HepG2 (cell line): ENCODE measurements around the gene UGP2. TPM values are rescaled to one million over a fixed set of nuclear protein-coding genes. Genes with fewer than 3 reads are reported as not detected.
A peak's percentile ranks its signal among the peaks of the same experiment; 100 is the strongest.

Experiments
- ARHGAP35 ChIP-seq: sonication (generic); formaldehyde crosslinking; IDR thresholded peaks from 2 replicates; pipeline ENCODE4 v1.9.0; 2022; ENCODE audit warnings: mild to moderate bottlenecking, inconsistent platforms, moderate library complexity, missing genetic modification reagents, borderline replicate concordance
- BATF2 ChIP-seq: sonication (generic); formaldehyde crosslinking; IDR thresholded peaks from 2 replicates; pipeline ENCODE4 v1.8.0; 2022; ENCODE audit warnings: mild to moderate bottlenecking, missing genetic modification reagents, moderate library complexity
- CC2D1A ChIP-seq: sonication (generic); formaldehyde crosslinking; IDR thresholded peaks from 2 replicates; pipeline ENCODE4 v1.8.1; 2023; ENCODE audit warnings: mild to moderate bottlenecking, missing genetic modification reagents
- CSRNP1 ChIP-seq: sonication (generic); formaldehyde crosslinking; IDR thresholded peaks from 2 replicates; pipeline ENCODE4 v1.8.1; 2023; ENCODE audit warnings: mild to moderate bottlenecking, missing genetic modification reagents
- E2F2 ChIP-seq: sonication (generic); formaldehyde crosslinking; IDR thresholded peaks from 2 replicates; pipeline ENCODE4 v1.4.0; 2020; ENCODE audit warnings: missing genetic modification reagents, borderline replicate concordance
- ELF1 ChIP-seq: sonication (generic); formaldehyde crosslinking; IDR thresholded peaks from 2 replicates; pipeline ENCODE4 v1.4.0; 2020; ENCODE audit warnings: missing genetic modification reagents
- GATAD2A ChIP-seq: IDR thresholded peaks from 2 replicates; pipeline ENCODE4 v1.6.1; 2016
- HDAC2 ChIP-seq: sonication (generic); formaldehyde crosslinking; IDR thresholded peaks from 2 replicates; pipeline ENCODE4 v1.4.0; 2020; ENCODE audit warnings: missing genetic modification reagents
- HOMEZ ChIP-seq: IDR thresholded peaks from 2 replicates; pipeline ENCODE4 v1.6.1; 2016; ENCODE audit warnings: low read depth
- KMT2A ChIP-seq: sonication (generic); formaldehyde crosslinking; IDR thresholded peaks from 2 replicates; pipeline ENCODE4 v1.4.0; 2020; ENCODE audit warnings: missing genetic modification reagents
- NFE2L2 ChIP-seq: fragments of 150-350 bp; IDR thresholded peaks from 2 replicates; pipeline ENCODE4 v1.6.1; 2014; ENCODE audit warnings: low read length
- REPIN1 ChIP-seq: sonication (generic); formaldehyde crosslinking; IDR thresholded peaks from 2 replicates; pipeline ENCODE4 v1.8.0; 2022; ENCODE audit warnings: missing genetic modification reagents, low read depth, mild to moderate bottlenecking, borderline replicate concordance
- SMYD3 ChIP-seq: sonication (generic); formaldehyde crosslinking; IDR thresholded peaks from 2 replicates; pipeline ENCODE4 v1.8.1; 2023; ENCODE audit warnings: mild to moderate bottlenecking, missing genetic modification reagents
- TBL1XR1 ChIP-seq: fragments of 150-350 bp; IDR thresholded peaks from 2 replicates; pipeline ENCODE4 v1.6.1; 2014; ENCODE audit warnings: borderline replicate concordance, low read length; ENCODE audit not compliant: partially characterized antibody
- ZBTB42 ChIP-seq: sonication (generic); formaldehyde crosslinking; IDR thresholded peaks from 2 replicates; pipeline ENCODE4 v1.5.0; 2020; ENCODE audit warnings: mild to moderate bottlenecking, missing genetic modification reagents
- ZNF280B ChIP-seq: sonication (generic); formaldehyde crosslinking; IDR thresholded peaks from 2 replicates; pipeline ENCODE4 v1.5.0; 2020; ENCODE audit warnings: missing genetic modification reagents, mild to moderate bottlenecking, borderline replicate concordance
- ZNF33B ChIP-seq: sonication (generic); formaldehyde crosslinking; IDR thresholded peaks from 2 replicates; pipeline ENCODE4 v1.5.1; 2020; ENCODE audit warnings: mild to moderate bottlenecking, missing genetic modification reagents
- ZNF34 ChIP-seq: sonication (generic); formaldehyde crosslinking; IDR thresholded peaks from 2 replicates; pipeline ENCODE4 v1.4.0; 2020; ENCODE audit warnings: mild to moderate bottlenecking, missing genetic modification reagents, borderline replicate concordance
- ZNF720 ChIP-seq: sonication (generic); formaldehyde crosslinking; IDR thresholded peaks from 2 replicates; pipeline ENCODE4 v1.4.0; 2020; ENCODE audit warnings: missing genetic modification reagents
- polyA plus RNA-seq, 8 experiments: library from polyadenylated mRNA; depleted of rRNA in 3 of 8; stranded (reverse) in 7 of 8; unstranded in 1 of 8; fragments of >200 nt; fragmentation: Illumina TruSeq in 4 of 8; extraction: Trizol in 4 of 8; gene quantifications; 2 replicates each; pipeline versions ENCODE4 v1.2.1 to v1.2.3, GENCODE V29; 2011 to 2016; ENCODE audit warnings: low read depth in 4 of 8, missing spikeins in 1 of 8, mixed read lengths in 1 of 8; ENCODE audit not compliant: insufficient read depth in 1 of 8
- total RNA-seq, 5 experiments: library from RNA; depleted of rRNA; stranded (reverse); fragments of >200 nt; fragmentation: Illumina TruSeq; extraction: Trizol; gene quantifications; 2 replicates each; pipeline ENCODE4 v1.2.3, GENCODE V29; 2016; ENCODE audit warnings: low read depth in 1 of 5
- TF ChIP-seq, protein P1 (sequence below): sonication (generic); formaldehyde crosslinking; IDR thresholded peaks from 2 replicates; pipeline ENCODE4 v1.5.0; 2020; ENCODE audit warnings: missing genetic modification reagents, mild to moderate bottlenecking, borderline replicate concordance

UGP2 gene
- total and polyA plus RNA-seq, 2 of the 13 experiments (the other 11 are each of a cell fraction or from before 2014, with no cell fraction given) = 96.0 to 134 TPM

GRCh38 chr2:63819765-63820717, 21.7 kb upstream of the UGP2 start (continued):
- TF ChIP-seq CSRNP1 (CRISPR knock-in tag) = no peak
- no peak for TF ChIP-seq CC2D1A (CRISPR knock-in tag)
- 0 out of 2 replicates have a peak, but pooled peaks have one; percentile 23 for TF ChIP-seq KMT2A (CRISPR knock-in tag)
- TF ChIP-seq ZNF34 (CRISPR knock-in tag) = no peak; the same call in 1 of the 2 replicates
- TF ChIP-seq ELF1 (CRISPR knock-in tag) = peak; percentile 72
- TF ChIP-seq BATF2 (CRISPR knock-in tag) = no peak
- no peak for TF ChIP-seq ZBTB42 (CRISPR knock-in tag)
- TF ChIP-seq HOMEZ (CRISPR knock-in tag) = peak; percentile 98
- no peak for TF ChIP-seq ZNF720 (CRISPR knock-in tag)
- TF ChIP-seq HDAC2 (CRISPR knock-in tag) = peak; percentile 95
- TF ChIP-seq REPIN1 (CRISPR knock-in tag) = peak; percentile 78; the same call in 1 of the 2 replicates
- no peak for TF ChIP-seq ZNF280B (CRISPR knock-in tag)
- peak; percentile 71 for TF ChIP-seq TBL1XR1
- TF ChIP-seq, protein P1, sequence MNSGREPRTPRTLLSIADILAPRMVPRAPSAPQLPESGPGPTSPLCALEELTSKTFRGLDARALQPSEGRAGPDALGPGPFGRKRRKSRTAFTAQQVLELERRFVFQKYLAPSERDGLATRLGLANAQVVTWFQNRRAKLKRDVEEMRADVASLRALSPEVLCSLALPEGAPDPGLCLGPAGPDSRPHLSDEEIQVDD = no peak
- TF ChIP-seq ARHGAP35 (CRISPR knock-in tag) = no peak
- TF ChIP-seq SMYD3 (CRISPR knock-in tag) = peak; percentile 60; the same call in 1 of the 2 replicates
- TF ChIP-seq GATAD2A = peak; percentile 97
- no peak for TF ChIP-seq NFE2L2
- no peak for TF ChIP-seq ZNF33B (CRISPR knock-in tag)
- TF ChIP-seq E2F2 (CRISPR knock-in tag) = peak; percentile 73; the same call in 1 of the 2 replicates
